GM12891 (cell line): ENCODE data around the gene SPINDOC.

Experiments
- POLR2A ChIP-seq: IDR thresholded peaks from 2 replicates; pipeline ENCODE4 v1.6.1; 2011; ENCODE audit warnings: low read depth, low read length, control low read depth
- POLR2AphosphoS5 ChIP-seq: IDR thresholded peaks from 2 replicates; pipeline ENCODE4 v1.6.1; 2011; ENCODE audit warnings: low read depth, low read length, control low read depth
- SPI1 ChIP-seq: IDR thresholded peaks from 2 replicates; pipeline ENCODE4 v1.6.1; 2011; ENCODE audit warnings: low read depth, low read length, control low read depth
- TAF1 ChIP-seq: IDR thresholded peaks from 2 replicates; pipeline ENCODE4 v1.6.1; 2011; ENCODE audit warnings: low read depth, low read length, control low read depth

DNA sequence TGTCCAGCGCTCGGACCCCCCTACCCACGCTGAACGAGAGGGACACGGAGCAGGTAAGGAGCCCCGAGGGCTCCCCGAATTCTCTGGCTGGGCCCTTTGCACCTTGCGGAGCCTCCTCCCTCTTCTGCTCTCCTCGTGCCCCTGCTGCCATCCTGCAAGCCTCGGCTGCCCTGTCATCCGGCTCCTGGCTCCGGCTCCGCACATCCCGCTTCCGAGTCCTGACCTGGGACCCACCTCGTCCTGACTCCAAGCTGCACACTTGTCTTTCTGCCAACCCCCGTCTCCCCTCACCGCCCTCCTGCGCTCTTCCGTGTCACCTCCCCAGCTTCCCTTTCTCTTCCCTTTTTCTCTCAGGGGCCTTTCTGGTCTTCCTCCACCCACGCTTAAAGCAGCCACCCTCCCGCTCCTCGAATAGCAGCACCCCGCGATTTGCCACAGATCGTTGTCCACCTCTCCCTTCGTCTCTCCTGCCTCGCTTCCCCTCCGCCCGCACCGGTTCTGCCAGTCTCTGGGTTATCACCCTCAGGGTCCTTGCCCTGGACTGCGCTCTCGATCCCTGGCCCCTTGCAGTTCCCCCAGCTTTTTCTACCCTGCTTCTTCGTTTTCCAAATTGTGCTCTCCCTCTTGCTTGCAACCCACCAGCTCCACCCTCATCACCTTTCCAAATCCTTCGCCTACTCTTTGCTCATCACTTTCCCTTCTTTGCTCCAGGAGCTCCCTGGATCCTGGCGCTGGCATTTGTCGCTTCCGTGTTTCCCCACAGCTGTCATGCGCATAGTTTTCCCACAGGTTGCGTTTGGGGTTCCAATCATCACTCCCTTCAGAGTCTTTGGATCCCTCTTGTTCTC lies 26.5 kb downstream of the SPINDOC start:
- peak; percentile 51; the same call in 1 of the 2 replicates for TF ChIP-seq POLR2A
- no peak for TF ChIP-seq POLR2AphosphoS5
- peak; percentile 75 for TF ChIP-seq SPI1
- no peak for TF ChIP-seq TAF1
